GM18519 (cell line): ENCODE measurements around the gene WIF1.
A peak's percentile ranks its signal among the peaks of the same experiment; 100 is the strongest.

Experiments used
- ATAC-seq: cut with Tn5 transposase; IDR thresholded peaks from one replicate; pipeline ENCODE4 v1.9.1; 2021; ENCODE audit warnings: mild to moderate bottlenecking, moderate library complexity; ENCODE audit not compliant: unreplicated experiment, low FRiP score

WIF1 gene

GRCh38 chr12:65121049-65121955 is at the start of gene WIF1:
TSS of gene WIF1 (minus strand) at chr12:65121305. CDS start at chr12:65121191, 114 bp downstream.
- ATAC-seq, result peak; percentile 46

GRCh38 chr12:65170209-65170881 is 49.2 kb upstream of the WIF1 start:
- peak; percentile 27 for ATAC-seq

DNA sequence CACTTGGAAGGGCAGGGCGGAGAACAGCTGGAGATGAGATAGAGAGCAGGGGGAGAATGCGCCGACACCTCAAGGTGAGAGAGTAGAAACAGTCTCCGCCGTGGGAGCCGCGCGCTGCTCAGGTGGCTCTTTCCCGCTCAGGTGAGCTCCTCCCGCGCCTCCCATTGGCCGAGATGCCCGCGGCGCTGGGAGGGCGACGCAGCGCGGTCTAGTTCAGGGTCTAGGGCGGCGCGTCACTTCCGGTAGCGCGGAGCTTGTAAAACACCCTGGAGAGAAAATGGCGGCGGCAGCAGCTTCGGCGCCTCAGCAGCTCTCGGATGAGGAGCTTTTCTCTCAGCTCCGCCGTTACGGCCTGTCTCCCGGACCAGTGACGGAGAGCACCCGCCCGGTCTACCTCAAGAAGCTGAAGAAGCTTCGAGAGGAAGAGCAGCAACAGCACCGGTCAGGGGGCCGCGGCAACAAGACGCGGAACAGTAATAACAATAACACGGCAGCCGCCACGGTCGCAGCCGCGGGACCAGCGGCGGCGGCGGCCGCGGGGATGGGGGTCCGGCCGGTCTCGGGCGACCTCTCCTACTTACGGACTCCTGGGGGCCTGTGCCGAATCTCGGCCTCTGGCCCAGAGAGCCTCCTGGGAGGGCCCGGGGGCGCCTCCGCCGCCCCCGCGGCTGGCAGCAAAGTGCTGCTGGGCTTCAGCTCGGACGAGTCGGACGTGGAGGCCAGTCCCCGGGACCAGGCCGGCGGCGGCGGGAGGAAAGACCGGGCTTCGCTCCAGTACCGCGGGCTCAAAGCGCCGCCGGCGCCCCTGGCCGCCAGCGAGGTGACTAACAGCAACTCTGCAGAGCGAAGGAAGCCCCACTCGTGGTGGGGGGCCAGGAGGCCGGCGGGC is 48.5 kb upstream of the WIF1 start, which contains the start of gene LEMD3:
Gene LEMD3 (plus strand): TSS at position 264 of the 889 bp plus-strand sequence. CDS start 14 bp downstream, at position 278.
- ATAC-seq, result peak; percentile 83

GRCh38 chr12:65168681-65169319 is 47.7 kb upstream of the WIF1 start:
- no peak for ATAC-seq

- ATAC-seq, result no peak
Observed at GRCh38 chr12:65164774-65165173, 43.7 kb upstream of the WIF1 start.

DNA sequence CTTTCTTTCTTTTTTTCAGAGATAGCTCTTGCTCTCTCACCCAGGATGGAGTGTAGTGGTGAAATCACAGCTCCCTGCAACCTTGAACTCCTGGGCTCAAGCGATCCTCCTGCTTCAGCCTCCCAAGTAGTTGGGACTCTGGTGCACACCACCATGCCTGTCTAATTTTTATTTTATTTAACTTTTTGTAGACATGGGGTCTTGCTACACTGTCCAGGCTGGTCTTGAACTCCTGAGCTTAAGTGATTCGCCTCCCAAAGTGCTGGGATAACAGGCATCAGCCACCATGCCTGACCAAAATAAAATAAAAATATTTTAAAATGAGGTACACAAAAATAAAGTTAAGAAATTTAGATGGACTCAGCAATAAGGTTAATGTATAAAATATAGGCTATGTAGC is 43.1 kb upstream of the WIF1 start:
- no peak for ATAC-seq

DNA sequence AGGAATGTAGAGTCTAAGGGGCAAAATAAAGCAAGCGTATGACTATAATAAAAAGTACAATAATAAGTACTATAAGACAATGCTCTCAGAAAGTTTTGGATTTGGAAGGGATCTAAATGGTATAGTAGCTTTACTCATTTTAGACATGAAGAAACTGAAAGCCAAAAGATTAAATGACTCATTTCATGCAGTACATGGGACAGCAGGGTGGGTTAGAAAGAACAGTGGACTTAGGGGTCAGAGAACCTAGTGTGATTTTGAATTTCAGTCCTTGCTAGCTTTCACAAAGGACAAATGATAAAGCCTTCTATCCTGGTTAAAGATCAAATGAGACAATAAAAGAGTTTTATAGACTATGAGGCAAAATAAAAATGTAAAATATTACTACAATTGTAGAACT is 41.5 kb upstream of the WIF1 start:
- peak; percentile 52 for ATAC-seq

- no peak for ATAC-seq
Observed at GRCh38 chr12:65157091-65157490, 36.0 kb upstream of the WIF1 start.

DNA sequence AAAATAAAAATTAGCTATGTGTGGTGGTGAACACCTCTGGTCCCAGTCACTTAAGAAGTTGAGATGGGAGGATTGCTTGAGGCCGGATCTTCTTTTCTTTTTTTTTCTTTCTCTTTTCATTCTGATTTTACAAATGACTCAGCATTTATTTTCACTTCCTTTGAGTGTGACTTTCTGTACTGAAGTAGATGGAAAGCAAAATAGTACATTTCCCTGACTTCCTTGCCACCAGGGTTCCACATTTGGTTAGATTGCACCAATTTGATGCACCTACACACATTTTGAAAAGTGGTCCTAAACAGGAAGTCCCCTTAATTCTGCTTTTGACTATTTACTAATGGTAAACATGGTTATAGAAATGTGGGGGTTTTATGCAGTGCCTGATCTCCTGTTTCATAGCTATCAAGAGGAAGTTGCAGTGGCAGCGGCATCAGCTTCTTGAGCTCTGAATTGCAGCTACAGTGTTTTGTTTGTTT is 35.3 kb upstream of the WIF1 start:
- ATAC-seq, result peak; percentile 85

DNA sequence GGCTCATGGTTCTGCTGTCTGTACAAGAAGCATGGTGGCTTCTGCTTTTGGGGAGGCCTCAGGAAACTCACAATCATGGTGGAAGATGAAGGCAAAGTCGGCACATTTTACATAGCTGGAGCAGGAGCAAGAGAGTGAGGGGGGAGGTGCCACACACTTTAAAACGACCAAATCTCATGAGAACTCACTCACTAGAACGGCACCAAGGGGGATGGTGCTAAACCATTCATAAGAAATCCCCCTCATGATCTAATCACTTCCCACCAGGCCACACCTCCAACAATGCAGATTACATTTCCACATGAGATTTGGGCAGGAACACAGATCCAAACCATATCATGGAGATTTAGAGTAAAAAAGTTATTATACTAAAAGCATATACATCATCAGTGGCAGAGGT is 34.7 kb upstream of the WIF1 start:
- no peak for ATAC-seq

DNA sequence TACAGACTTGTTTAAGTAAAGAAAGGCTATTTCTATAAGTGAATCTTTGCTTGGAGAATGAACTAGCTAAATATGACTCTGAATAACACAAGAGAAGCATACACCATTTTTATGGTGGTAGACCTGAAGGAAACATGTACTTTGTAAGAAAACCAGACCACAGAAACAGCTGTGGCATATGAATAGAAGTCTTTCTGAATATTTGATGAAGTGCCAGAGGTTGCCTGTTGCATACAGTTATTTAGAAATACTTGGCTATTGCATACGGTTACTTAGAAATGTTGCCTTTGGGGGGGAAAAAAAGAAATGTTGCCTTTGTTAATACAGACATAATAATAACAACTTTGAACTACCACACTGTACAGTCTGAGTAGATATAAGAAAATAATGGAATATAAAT is 31.5 kb upstream of the WIF1 start:
- no peak for ATAC-seq

GRCh38 chr12:65152012-65152411 is 30.9 kb upstream of the WIF1 start:
- no peak for ATAC-seq

GRCh38 chr12:65147312-65147905 is 26.3 kb upstream of the WIF1 start:
- no peak for ATAC-seq

GRCh38 chr12:65140738-65141137 is 19.6 kb upstream of the WIF1 start:
- no peak for ATAC-seq

- no peak for ATAC-seq
Observed at GRCh38 chr12:65139389-65139788, 18.3 kb upstream of the WIF1 start.

- ATAC-seq, result no peak
Observed at GRCh38 chr12:65133879-65134278, 12.8 kb upstream of the WIF1 start.

DNA sequence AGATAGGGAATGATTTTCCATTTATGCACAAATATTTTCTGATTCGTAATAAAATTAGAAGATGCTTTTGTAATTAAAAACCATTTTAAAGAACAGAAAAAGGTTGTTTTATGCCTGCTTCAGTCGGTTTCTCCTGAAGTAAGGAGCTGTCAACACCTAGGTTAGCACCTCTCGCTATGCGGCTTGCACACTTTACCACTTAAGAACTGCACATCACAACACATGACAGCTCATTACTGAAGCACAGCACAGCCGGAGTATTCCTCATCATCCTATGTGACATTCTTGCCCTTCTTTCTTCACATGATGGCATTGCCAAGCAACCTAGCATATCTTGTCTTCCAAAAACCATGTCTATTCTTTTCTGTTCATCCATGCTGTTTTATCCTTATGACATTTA is 5.4 kb upstream of the WIF1 start:
- ATAC-seq, result no peak

- no peak for ATAC-seq
Observed at GRCh38 chr12:65125975-65126374, 4.9 kb upstream of the WIF1 start.

DNA sequence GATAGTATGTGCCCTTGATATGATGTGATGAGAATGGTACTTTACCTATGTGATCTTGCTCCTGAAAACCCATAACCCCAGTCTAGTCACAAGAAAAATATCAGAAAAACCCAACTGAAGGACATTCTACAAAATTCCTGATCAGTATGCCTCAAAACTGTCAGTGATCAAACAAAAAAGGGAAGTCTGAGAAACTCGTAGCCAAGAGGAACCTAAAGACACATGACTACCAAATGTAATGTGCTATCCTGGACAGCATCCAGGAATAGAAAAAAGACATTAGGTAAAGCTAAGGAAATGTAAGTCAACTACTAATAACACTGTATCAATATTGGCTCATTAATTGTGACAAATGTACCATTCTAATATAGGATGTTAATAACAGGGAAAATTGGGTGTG is 4.1 kb upstream of the WIF1 start:
- no peak for ATAC-seq
